Activated CD4-positive, alpha-beta T cell treated with anti-CD3 and anti-CD28 coated beads, Interleukin-2, amount 50 U/mL, for 24 hours (primary cell): Measurements from ENCODE around the gene CNMD.
"Not testable (repeated sequence)": the region's sequence is repeated elsewhere in the genome, so short reads cannot be mapped to it uniquely, and the experiment has no call there.

Source experiments
- DNase-seq, 2 donors: peaks; one replicate each; pipeline ENCODE4 v3.0.0-alpha.2; 2020; ENCODE audit warnings: low read depth in 1 of 2, low spot score in 1 of 2

CNMD gene

GRCh38 chr13:52744842-52745375, 5.3 kb upstream of the CNMD start:
- DNase-seq, result no peak

- no peak for DNase-seq
Measured at GRCh38 chr13:52743988-52744387, 4.4 kb upstream of the CNMD start.

GRCh38 chr13:52743569-52743968, 3.9 kb upstream of the CNMD start:
- no peak for DNase-seq

GRCh38 chr13:52738719-52739467, 727 bp downstream of the CNMD start:
- DNase-seq, result no peak

- no peak for DNase-seq
Measured at GRCh38 chr13:52737965-52738364, 1.7 kb downstream of the CNMD start.

- no peak for DNase-seq
Measured at GRCh38 chr13:52737451-52737850, 2.2 kb downstream of the CNMD start.

GRCh38 chr13:52736891-52737290, 2.7 kb downstream of the CNMD start:
- no peak for DNase-seq

GRCh38 chr13:52734075-52734623, 5.5 kb downstream of the CNMD start:
- DNase-seq, result no peak

- no peak for DNase-seq
Measured at GRCh38 chr13:52726258-52726657, 13.4 kb downstream of the CNMD start.

GRCh38 chr13:52725302-52725701, 14.3 kb downstream of the CNMD start:
- no peak for DNase-seq

- no peak for DNase-seq
Measured at GRCh38 chr13:52723181-52723580, 16.4 kb downstream of the CNMD start.

- DNase-seq, result not testable (repeated sequence)
Measured at GRCh38 chr13:52721356-52721755, 18.3 kb downstream of the CNMD start.

- not testable (repeated sequence) for DNase-seq
Measured at GRCh38 chr13:52720904-52721303, 18.7 kb downstream of the CNMD start.

- no peak for DNase-seq
Measured at GRCh38 chr13:52713894-52714293, 25.7 kb downstream of the CNMD start.

GRCh38 chr13:52712385-52712784, 27.2 kb downstream of the CNMD start:
- DNase-seq, result no peak

GRCh38 chr13:52711286-52711685, 28.3 kb downstream of the CNMD start:
- DNase-seq, result no peak

GRCh38 chr13:52708266-52708665, 31.4 kb downstream of the CNMD start:
- not testable (repeated sequence) for DNase-seq

- DNase-seq, result no peak
Measured at GRCh38 chr13:52707375-52707774, 32.2 kb downstream of the CNMD start.

GRCh38 chr13:52706081-52706480, 33.5 kb downstream of the CNMD start:
- DNase-seq, result no peak

- no peak for DNase-seq
Measured at GRCh38 chr13:52703482-52703881, 36.1 kb downstream of the CNMD start.

- DNase-seq, result no peak
Measured at GRCh38 chr13:52701728-52702465, 37.7 kb downstream of the CNMD start.

- no peak for DNase-seq
Measured at GRCh38 chr13:52696566-52696965, 43.1 kb downstream of the CNMD start.
